HCT116 (cell line): ENCODE measurements around the gene FBP1. TPM values are rescaled to one million over a fixed set of nuclear protein-coding genes. Genes with fewer than 3 reads are reported as not detected.

Experiments
- ATAC-seq: fragments of 200-7000 bp; cut with Tn5 transposase; 2 replicates; pipeline ENCODE4 v1.9.1; 2020; ENCODE audit warnings: mild to moderate bottlenecking, moderate library complexity
- BruUV-seq: library from RNA; stranded (reverse); fragments of 400-500 nt; replicated peaks from 2 replicates; lab custom pipeline; 2021; lab: Mats Ljungman, UMichigan
- CTCF ChIA-PET: fragments of 300-600 bp; sonication (Branson Sonifier 250); formaldehyde crosslinking; loops from one replicate; lab custom pipeline; 2021; ENCODE audit warnings: antibody characterized with exemption; lab: Charles Lee
- POLR2A ChIA-PET: fragments of 300-600, 350-600 bp; sonication (Branson Sonifier 250); formaldehyde crosslinking; loops from one replicate; lab custom pipeline; 2021; ENCODE audit warnings: antibody characterized with exemption; lab: Charles Lee
- RAD21 ChIA-PET, 2 experiments: fragments of 300-600 bp; sonication (Branson Sonifier 250); formaldehyde crosslinking; loops; one replicate each; lab custom pipeline; 2023; ENCODE audit warnings: low total read pairs in 2 of 2; ENCODE audit not compliant: uncharacterized antibody in 2 of 2, unreplicated experiment in 2 of 2, low non-redundant PET in 1 of 2; lab: Charles Lee
- DNase-seq: peaks from one replicate; pipeline ENCODE4 v3.0.0-alpha.2; 2010; ENCODE audit warnings: low read depth, low spot score
- H2AFZ ChIP-seq: fragments of 200-600 bp; shearing (Covaris generic), sonication (generic); 2 replicates; pipeline ENCODE4 v1.6.1; 2017; ENCODE audit warnings: low read depth, mixed run types, mixed read lengths, antibody characterized with exemption, low read length; ENCODE audit not compliant: poor library complexity, severe bottlenecking
- H3K27ac ChIP-seq: 2 replicates; pipeline ENCODE4 v1.5.1; 2012; ENCODE audit warnings: low read depth, low read length
- H3K27me3 ChIP-seq: fragments of 200-600 bp; sonication (generic); 2 replicates; pipeline ENCODE4 v1.6.1; 2016; ENCODE audit warnings: mixed run types, low read length, mixed read lengths; ENCODE audit not compliant: insufficient read depth
- H3K36me3 ChIP-seq, 2 experiments: fragments of 200-500 bp in 1 of 2; fragments of 200-600 bp in 1 of 2; sonication (Bioruptor generic) in 1 of 2; sonication (generic) in 1 of 2; 2 replicates each; pipeline versions ENCODE4 v1.5.1 to v1.6.1; 2014 to 2016; ENCODE audit warnings: low read length in 2 of 2, inconsistent platforms in 1 of 2, mixed read lengths in 1 of 2, mixed run types in 1 of 2; ENCODE audit not compliant: insufficient read depth in 2 of 2, control insufficient read depth in 1 of 2
- H3K4me1 ChIP-seq, 2 experiments: fragments of 200-600 bp in 1 of 2; sonication (generic) in 1 of 2; 2 replicates each; pipeline versions ENCODE4 v1.5.1 to v1.6.1; 2012 to 2017; ENCODE audit warnings: low read length in 2 of 2, inconsistent platforms in 1 of 2, mild to moderate bottlenecking in 1 of 2, mixed read lengths in 1 of 2, mixed run types in 1 of 2, moderate library complexity in 1 of 2; ENCODE audit not compliant: insufficient read depth in 2 of 2, control insufficient read depth in 1 of 2
- H3K4me2 ChIP-seq: fragments of 200-600 bp; sonication (generic); 2 replicates; pipeline ENCODE4 v1.6.1; 2017; ENCODE audit warnings: mixed run types, low read length, mixed read lengths
- H3K4me3 ChIP-seq, 2 experiments: fragments of 200-600 bp in 1 of 2; sonication (generic) in 1 of 2; replicated peaks in 1 of 2; 2 replicates each; pipeline ENCODE4 v1.5.1; 2011 to 2016; ENCODE audit warnings: low read length in 2 of 2, control low read depth in 1 of 2, low read depth in 1 of 2, mild to moderate bottlenecking in 1 of 2, mixed read lengths in 1 of 2, mixed run types in 1 of 2
- H3K79me2 ChIP-seq: fragments of 200-600 bp; sonication (generic); 2 replicates; pipeline ENCODE4 v1.6.1; 2017; ENCODE audit warnings: mild to moderate bottlenecking, mixed run types, low read length, moderate library complexity, mixed read lengths; ENCODE audit not compliant: insufficient read depth
- H3K9ac ChIP-seq: fragments of 200-600 bp; sonication (generic); 2 replicates; pipeline ENCODE4 v1.6.1; 2016; ENCODE audit warnings: low read length, mixed read lengths
- H3K9me2 ChIP-seq: fragments of 200-600 bp; sonication (generic), shearing (Covaris generic); 2 replicates; pipeline ENCODE4 v1.6.1; 2017; ENCODE audit warnings: mixed run types, mild to moderate bottlenecking, moderate library complexity; ENCODE audit not compliant: insufficient read depth
- H3K9me3 ChIP-seq, 2 experiments: fragments of 200-500 bp in 1 of 2; fragments of 200-600 bp in 1 of 2; sonication (Bioruptor generic) in 1 of 2; sonication (generic) in 1 of 2; 2 replicates each; pipeline ENCODE4 v1.6.1; 2014 to 2017; ENCODE audit warnings: low read length in 2 of 2, mixed read lengths in 2 of 2, inconsistent platforms in 1 of 2, low read depth in 1 of 2, mild to moderate bottlenecking in 1 of 2, mixed run types in 1 of 2, moderate library complexity in 1 of 2; ENCODE audit not compliant: control insufficient read depth in 1 of 2, insufficient read depth in 1 of 2
- H4K20me1 ChIP-seq: fragments of 200-600 bp; sonication (generic), shearing (Covaris generic); 2 replicates; pipeline ENCODE4 v1.6.1; 2017; ENCODE audit warnings: mixed run types, mild to moderate bottlenecking, moderate library complexity; ENCODE audit not compliant: insufficient read depth
- CEBPB ChIP-seq: IDR thresholded peaks from 2 replicates; pipeline ENCODE4 v1.6.1; 2012; ENCODE audit warnings: low read depth
- ELF1 ChIP-seq: IDR thresholded peaks from 2 replicates; pipeline ENCODE4 v1.6.1; 2012; ENCODE audit warnings: low read depth, borderline replicate concordance
- EZH2 ChIP-seq: fragments of 200-600 bp; sonication (generic); IDR thresholded peaks from 2 replicates; pipeline ENCODE4 v1.6.1; 2017; ENCODE audit warnings: antibody characterized with exemption, mixed run types
- MAX ChIP-seq: IDR thresholded peaks from 2 replicates; pipeline ENCODE4 v1.6.1; 2012
- REST ChIP-seq: IDR thresholded peaks from 2 replicates; pipeline ENCODE4 v1.6.1; 2012; ENCODE audit warnings: low read depth
- SRF ChIP-seq: IDR thresholded peaks from 2 replicates; pipeline ENCODE4 v1.6.1; 2012; ENCODE audit warnings: low read depth
- YY1 ChIP-seq: IDR thresholded peaks from 2 replicates; pipeline ENCODE4 v1.6.1; 2011; ENCODE audit warnings: low read length, low read depth, moderate library complexity, mild to moderate bottlenecking; ENCODE audit not compliant: insufficient replicate concordance; ENCODE audit errors: extremely low read depth
- intact Hi-C: fragments of 100-400 bp; cut with micrococcal nuclease; formaldehyde crosslinking; loops from 2 replicates; pipeline ENCODE4 v1.10.0; 2022
- total RNA-seq: library from RNA; stranded (reverse); gene quantifications from one replicate; pipeline ENCODE4 v1.2.1, GENCODE V29; 2021; ENCODE audit not compliant: unreplicated experiment

Gene FBP1
- total RNA-seq, 1 experiment from 2014 or later = 0.42 TPM

GRCh38 chr9:94568972-94569712, 70.2 kb downstream of the FBP1 start:
- Histone ChIP-seq H3K9me2 (no peaks in the 10 kb centered on the region), H3K79me2 (no peaks in the 10 kb centered on the region), H3K9me3 (no peaks in the 10 kb centered on the region), H4K20me1 (no peaks in the 10 kb centered on the region)
- intact Hi-C loops = no loop called here
- TF ChIP-seq YY1 (no peak), ELF1 (no peak), EZH2 (no peak), CEBPB (no peak), MAX (no peak), SRF (no peak), REST (no peak)
- TF ChIP-seq, all 23 proteins: peak for 0
- Histone ChIP-seq H3K4me3 (no peak overlapping the region), H3K27ac (no peak overlapping the region), H3K36me3 (no peaks in the 10 kb centered on the region), H3K4me1 (no peaks in the 10 kb centered on the region), H3K27me3 (peaks cover 18% of the 10 kb centered on the region; the same call in 1 of the 2 replicates), H3K4me2 (no peak overlapping the region), H2AFZ (no peak overlapping the region), H3K9ac (no peak overlapping the region)
- ChIA-PET POLR2A (interaction anchor here (1.1 kb wide), 1 partner anchor 15 kb away, joined by 4 read pairs; the partner anchor contains the start of gene PCAT7), RAD21 (no interaction called here), CTCF (no interaction called here)
- no peak for DNase-seq
- BruUV-seq = no TSS peak
- ATAC-seq = no peak
